Left ventricle myocardium superior (tissue), 1 donor: ENCODE measurements around the gene IL6R. TPM values are rescaled to one million over a fixed set of nuclear protein-coding genes. Genes with fewer than 3 reads are reported as not detected.
A peak's percentile ranks its signal among the peaks of the same experiment; 100 is the strongest.

ENCODE experiments used
- ATAC-seq: fragments of 200-7000 bp; cut with Tn5 transposase; one replicate; pipeline ENCODE4 v1.9.1; 2020; ENCODE audit warnings: mild to moderate bottlenecking, moderate library complexity
- DNase-seq: peaks from one replicate; pipeline ENCODE4 v3.0.0-alpha.2; 2020
- intact Hi-C: fragments of 100-400 bp; cut with micrococcal nuclease; formaldehyde crosslinking; loops from one replicate; pipeline ENCODE4 v1.11.0; 2022
- total RNA-seq: library from RNA; stranded (reverse); fragmentation: NEBNext Ultra II Directional; extraction: Animal tissue kit (Norgen Biotek cat#: 25700); gene quantifications from one replicate; pipeline ENCODE4 v1.2.1, GENCODE V29; 2021
- donor health status: DM: no; HTN: yes; CAD: no; lungs with severe emphysema.

The IL6R gene
- total RNA-seq, 1 donor from 2014 or later, result 15.3 TPM

GRCh38 chr1:154495496-154496273 lies 90.5 kb downstream of the IL6R start:
- DNase-seq, result no peak

GRCh38 chr1:154496383-154496782 lies 91.2 kb downstream of the IL6R start:
- intact Hi-C loops, result no loop called here
- ATAC-seq (no peak), DNase-seq (no peak)

More at GRCh38 chr1:154495496-154496273, 90.5 kb downstream of the IL6R start:
- no peak for ATAC-seq
- intact Hi-C loops, result no loop called here

GRCh38 chr1:154497026-154497806 lies 92.1 kb downstream of the IL6R start:
- DNase-seq, result no peak
- peak; percentile 54 for ATAC-seq
- intact Hi-C loops, result no loop called here

- no peak for DNase-seq
- intact Hi-C loops, result no loop called here
- ATAC-seq, result no peak
Observed at GRCh38 chr1:154499446-154499845, 94.3 kb downstream of the IL6R start.

GRCh38 chr1:154500533-154500932 lies 95.4 kb downstream of the IL6R start:
- ATAC-seq, result no peak
- no peak for DNase-seq
- intact Hi-C loops, result no loop called here

GRCh38 chr1:154501423-154502065 lies 96.4 kb downstream of the IL6R start:
- ATAC-seq (peak; percentile 82), DNase-seq (peak; percentile 82)
- intact Hi-C loops, result no loop called here

- DNase-seq (peak; percentile 70), ATAC-seq (peak; percentile 79)
- intact Hi-C loops, result no loop called here
Observed at GRCh38 chr1:154502066-154502743, 97.1 kb downstream of the IL6R start, which contains the start of the genes SHE and TDRD10. Gene SHE (minus strand): TSS chr1:154502412. CDS start chr1:154502026, 386 bp downstream. Gene TDRD10 (plus strand): TSS chr1:154502219. CDS start chr1:154506904, 4,685 bp downstream.

- intact Hi-C loops, result no loop called here
- peak; percentile 41 for DNase-seq
Observed at GRCh38 chr1:154502744-154503115, 97.6 kb downstream of the IL6R start.

GRCh38 chr1:154503898-154504297 lies 98.8 kb downstream of the IL6R start:
- DNase-seq (no peak), ATAC-seq (no peak)
- intact Hi-C loops, result no loop called here

More at GRCh38 chr1:154502744-154503115, 97.6 kb downstream of the IL6R start:
- peak; percentile 27 for ATAC-seq

- ATAC-seq (no peak), DNase-seq (no peak)
- intact Hi-C loops, result no loop called here
Observed at GRCh38 chr1:154512760-154513159, 107.6 kb downstream of the IL6R start.

- intact Hi-C loops, result no loop called here
- DNase-seq, result no peak
- no peak for ATAC-seq
Observed at GRCh38 chr1:154514066-154514553, 109.0 kb downstream of the IL6R start.

GRCh38 chr1:154517661-154518060 lies 112.5 kb downstream of the IL6R start:
- ATAC-seq (no peak), DNase-seq (no peak)
- intact Hi-C loops, result no loop called here

Other genes with a start within 250 kb of the IL6R start
- gene TPM3, start 213.2 kb upstream of the IL6R start, total RNA-seq, result 77.1 TPM
- gene CFAP141, start 199.0 kb upstream of the IL6R start, total RNA-seq, result not detected
- gene UBAP2L, start 184.4 kb upstream of the IL6R start, total RNA-seq, result 95.6 TPM
- gene HAX1, start 132.7 kb upstream of the IL6R start, total RNA-seq, result 181 TPM
- 0.27 TPM for gene AQP10, start 84.2 kb upstream of the IL6R start, total RNA-seq
- 9.2 TPM for gene ATP8B2, start 79.8 kb upstream of the IL6R start, total RNA-seq
- 1.9 TPM for gene TDRD10, start 96.9 kb downstream of the IL6R start, total RNA-seq
- 10.2 TPM for gene SHE, start 97.1 kb downstream of the IL6R start, total RNA-seq
- gene UBE2Q1, start 153.3 kb downstream of the IL6R start, total RNA-seq, result 68.7 TPM
- gene CHRNB2, start 162.4 kb downstream of the IL6R start, total RNA-seq, result not detected
- 61.3 TPM for gene ADAR, start 202.8 kb downstream of the IL6R start, total RNA-seq